LoVo (cell line): ENCODE measurements around the gene SYNGAP1.

Experiments
- DNase-seq: peaks from one replicate; pipeline ENCODE4 v3.0.0-alpha.2; 2016; ENCODE audit warnings: low spot score

The SYNGAP1 gene

GRCh38 chr6:33439956-33440648, 20.2 kb downstream of the SYNGAP1 start:
- DNase-seq: no peak

GRCh38 chr6:33440649-33441309, 20.9 kb downstream of the SYNGAP1 start:
- DNase-seq: no peak

GRCh38 chr6:33441457-33441856, 21.6 kb downstream of the SYNGAP1 start:
- DNase-seq: no peak

- DNase-seq: no peak
Measured at GRCh38 chr6:33442283-33442682, 22.4 kb downstream of the SYNGAP1 start.

- no peak for DNase-seq
Measured at GRCh38 chr6:33443025-33443424, 23.2 kb downstream of the SYNGAP1 start.

- no peak for DNase-seq
Measured at GRCh38 chr6:33443619-33444504, 24.0 kb downstream of the SYNGAP1 start.

- DNase-seq: no peak
Measured at GRCh38 chr6:33445119-33445603, 25.3 kb downstream of the SYNGAP1 start.

GRCh38 chr6:33446356-33446755, 26.5 kb downstream of the SYNGAP1 start:
- DNase-seq: no peak

GRCh38 chr6:33450434-33450833, 30.6 kb downstream of the SYNGAP1 start:
- DNase-seq: no peak

- no peak for DNase-seq
Measured at GRCh38 chr6:33451606-33452005, 31.7 kb downstream of the SYNGAP1 start.

GRCh38 chr6:33452496-33452895, 32.6 kb downstream of the SYNGAP1 start:
- no peak for DNase-seq

GRCh38 chr6:33453393-33454008, 33.6 kb downstream of the SYNGAP1 start:
- DNase-seq: no peak

- peak; percentile 97 for DNase-seq
Measured at GRCh38 chr6:33454009-33454946, 34.4 kb downstream of the SYNGAP1 start, which contains the start of gene ZBTB9. ZBTB9 (plus strand) TSS chr6:33454576; CDS start chr6:33455101, 525 bp downstream.

- no peak for DNase-seq
Measured at GRCh38 chr6:33455051-33455450, 35.2 kb downstream of the SYNGAP1 start.

GRCh38 chr6:33456156-33456555, 36.3 kb downstream of the SYNGAP1 start:
- no peak for DNase-seq

- no peak for DNase-seq
Measured at GRCh38 chr6:33458676-33459075, 38.8 kb downstream of the SYNGAP1 start.

- no peak for DNase-seq
Measured at GRCh38 chr6:33459226-33459625, 39.4 kb downstream of the SYNGAP1 start.

GRCh38 chr6:33466075-33466735, 46.3 kb downstream of the SYNGAP1 start:
- DNase-seq: no peak

GRCh38 chr6:33467091-33467490, 47.2 kb downstream of the SYNGAP1 start:
- no peak for DNase-seq

- no peak for DNase-seq
Measured at GRCh38 chr6:33469661-33470060, 49.8 kb downstream of the SYNGAP1 start.
